ENCODE measurements around the gene DSCAM.

DSCAM gene

DNA sequence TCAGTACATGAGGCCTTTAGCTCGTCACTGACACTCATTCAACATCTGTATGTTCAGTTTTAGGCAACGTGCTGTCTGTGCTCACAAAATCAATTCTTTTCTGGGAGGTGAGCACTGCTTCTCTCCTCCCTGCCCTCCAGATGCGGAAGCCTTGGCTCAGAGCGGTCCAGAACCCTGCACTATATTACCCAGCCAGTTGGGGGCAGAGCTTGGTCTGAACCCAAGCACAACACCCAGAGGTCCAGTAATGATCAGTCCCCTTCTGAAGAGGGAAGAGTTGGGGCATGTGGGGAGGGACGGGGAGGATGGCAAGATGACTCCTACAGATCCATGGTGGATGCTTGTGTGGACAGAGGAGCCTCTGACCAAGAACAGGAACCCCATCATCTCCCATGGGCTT, 5.6 kb upstream of the DSCAM start:
- TF ChIP-seq NFIC (IDR thresholded peaks at IDR 0.05) (no peak), FOXM1 (IDR thresholded peaks at IDR 0.05; ENCODE audit: borderline replicate concordance, low read depth) (no peak), CREB1 (IDR thresholded peaks at IDR 0.05; ENCODE audit: low read depth) (no peak), RAD21 (IDR thresholded peaks at IDR 0.05; ENCODE audit: low read depth) (no peak), YY1 (IDR thresholded peaks at IDR 0.05; ENCODE audit: low read depth) (no peak), EGR1 (IDR thresholded peaks at IDR 0.05) (no peak), CEBPB (IDR thresholded peaks at IDR 0.05) (no peak), EP300 (IDR thresholded peaks at IDR 0.05; ENCODE audit: borderline replicate concordance) (no peak), ZBTB7A (IDR thresholded peaks at IDR 0.05; ENCODE audit: low read depth) (no peak), TEAD4 (IDR thresholded peaks at IDR 0.05) (no peak), TCF12 (IDR thresholded peaks at IDR 0.05; ENCODE audit: low read depth) (no peak)
- TF ChIP-seq, protein P1, sequence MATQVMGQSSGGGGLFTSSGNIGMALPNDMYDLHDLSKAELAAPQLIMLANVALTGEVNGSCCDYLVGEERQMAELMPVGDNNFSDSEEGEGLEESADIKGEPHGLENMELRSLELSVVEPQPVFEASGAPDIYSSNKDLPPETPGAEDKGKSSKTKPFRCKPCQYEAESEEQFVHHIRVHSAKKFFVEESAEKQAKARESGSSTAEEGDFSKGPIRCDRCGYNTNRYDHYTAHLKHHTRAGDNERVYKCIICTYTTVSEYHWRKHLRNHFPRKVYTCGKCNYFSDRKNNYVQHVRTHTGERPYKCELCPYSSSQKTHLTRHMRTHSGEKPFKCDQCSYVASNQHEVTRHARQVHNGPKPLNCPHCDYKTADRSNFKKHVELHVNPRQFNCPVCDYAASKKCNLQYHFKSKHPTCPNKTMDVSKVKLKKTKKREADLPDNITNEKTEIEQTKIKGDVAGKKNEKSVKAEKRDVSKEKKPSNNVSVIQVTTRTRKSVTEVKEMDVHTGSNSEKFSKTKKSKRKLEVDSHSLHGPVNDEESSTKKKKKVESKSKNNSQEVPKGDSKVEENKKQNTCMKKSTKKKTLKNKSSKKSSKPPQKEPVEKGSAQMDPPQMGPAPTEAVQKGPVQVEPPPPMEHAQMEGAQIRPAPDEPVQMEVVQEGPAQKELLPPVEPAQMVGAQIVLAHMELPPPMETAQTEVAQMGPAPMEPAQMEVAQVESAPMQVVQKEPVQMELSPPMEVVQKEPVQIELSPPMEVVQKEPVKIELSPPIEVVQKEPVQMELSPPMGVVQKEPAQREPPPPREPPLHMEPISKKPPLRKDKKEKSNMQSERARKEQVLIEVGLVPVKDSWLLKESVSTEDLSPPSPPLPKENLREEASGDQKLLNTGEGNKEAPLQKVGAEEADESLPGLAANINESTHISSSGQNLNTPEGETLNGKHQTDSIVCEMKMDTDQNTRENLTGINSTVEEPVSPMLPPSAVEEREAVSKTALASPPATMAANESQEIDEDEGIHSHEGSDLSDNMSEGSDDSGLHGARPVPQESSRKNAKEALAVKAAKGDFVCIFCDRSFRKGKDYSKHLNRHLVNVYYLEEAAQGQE (IDR thresholded peaks at IDR 0.05; ENCODE audit: low read depth) = no peak
- TF ChIP-seq, protein P2, sequence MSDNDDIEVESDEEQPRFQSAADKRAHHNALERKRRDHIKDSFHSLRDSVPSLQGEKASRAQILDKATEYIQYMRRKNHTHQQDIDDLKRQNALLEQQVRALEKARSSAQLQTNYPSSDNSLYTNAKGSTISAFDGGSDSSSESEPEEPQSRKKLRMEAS (IDR thresholded peaks at IDR 0.05) = no peak
- TF ChIP-seq, protein P3, sequence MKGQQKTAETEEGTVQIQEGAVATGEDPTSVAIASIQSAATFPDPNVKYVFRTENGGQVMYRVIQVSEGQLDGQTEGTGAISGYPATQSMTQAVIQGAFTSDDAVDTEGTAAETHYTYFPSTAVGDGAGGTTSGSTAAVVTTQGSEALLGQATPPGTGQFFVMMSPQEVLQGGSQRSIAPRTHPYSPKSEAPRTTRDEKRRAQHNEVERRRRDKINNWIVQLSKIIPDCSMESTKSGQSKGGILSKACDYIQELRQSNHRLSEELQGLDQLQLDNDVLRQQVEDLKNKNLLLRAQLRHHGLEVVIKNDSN (IDR thresholded peaks at IDR 0.05) = no peak

DNA sequence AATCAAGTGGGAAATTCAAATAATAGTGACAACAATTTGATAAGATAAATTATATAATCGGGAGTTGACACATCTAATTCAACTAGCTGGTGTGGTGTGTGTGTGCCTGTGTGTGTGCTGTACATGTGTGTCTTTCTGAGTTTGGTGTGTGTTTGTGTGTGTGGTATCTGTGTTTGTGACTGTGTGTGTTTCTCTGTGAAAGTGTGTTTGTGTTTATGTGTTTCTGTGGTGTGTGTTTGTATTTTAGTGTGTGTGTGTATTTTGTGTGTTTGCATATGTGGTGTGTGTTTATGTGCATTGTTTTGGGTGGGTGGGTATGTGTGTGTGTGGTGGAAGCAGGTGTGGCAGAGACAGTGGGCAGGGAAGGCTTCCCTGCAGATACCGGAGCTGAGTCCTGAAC, 4.8 kb upstream of the DSCAM start:
- TF ChIP-seq CREB1 (IDR thresholded peaks at IDR 0.05; ENCODE audit: low read depth) = no peak
- TF ChIP-seq CEBPB (IDR thresholded peaks at IDR 0.05) = no peak
- TF ChIP-seq YY1 (IDR thresholded peaks at IDR 0.05; ENCODE audit: low read depth) = no peak
- TF ChIP-seq RAD21 (IDR thresholded peaks at IDR 0.05; ENCODE audit: low read depth) = no peak
- TF ChIP-seq TEAD4 (IDR thresholded peaks at IDR 0.05) = no peak
- TF ChIP-seq, protein P2 (IDR thresholded peaks at IDR 0.05) = no peak
- TF ChIP-seq, protein P3 (IDR thresholded peaks at IDR 0.05) = no peak
- no peak for TF ChIP-seq EP300 (IDR thresholded peaks at IDR 0.05; ENCODE audit: borderline replicate concordance)
- TF ChIP-seq EGR1 (IDR thresholded peaks at IDR 0.05) = no peak

DNA sequence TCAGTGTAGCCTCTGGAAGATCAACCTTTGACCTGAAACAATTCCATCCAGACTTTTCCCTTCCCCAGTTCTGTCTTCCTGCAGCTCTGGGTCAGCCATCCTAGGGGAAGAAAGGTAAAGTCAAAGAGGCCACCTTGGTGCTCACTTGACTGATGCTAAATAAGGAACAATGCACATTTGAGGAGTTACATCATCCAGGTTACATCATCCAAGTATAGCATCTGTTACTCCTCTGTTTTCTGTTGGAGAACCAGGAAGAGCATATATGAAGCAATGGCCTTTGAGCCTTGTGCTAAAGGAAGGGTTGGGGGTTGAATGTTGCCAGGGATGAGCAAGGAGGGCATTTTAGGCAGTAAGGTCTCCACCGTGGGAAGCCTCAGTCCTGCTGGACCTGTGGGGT, 3.1 kb upstream of the DSCAM start:
- TF ChIP-seq NFIC (IDR thresholded peaks at IDR 0.05) (no peak), ZBTB7A (IDR thresholded peaks at IDR 0.05; ENCODE audit: low read depth) (no peak), EP300 (IDR thresholded peaks at IDR 0.05; ENCODE audit: borderline replicate concordance) (no peak), CREB1 (IDR thresholded peaks at IDR 0.05; ENCODE audit: low read depth) (no peak), CEBPB (IDR thresholded peaks at IDR 0.05) (no peak), EGR1 (IDR thresholded peaks at IDR 0.05) (no peak), FOXM1 (IDR thresholded peaks at IDR 0.05; ENCODE audit: borderline replicate concordance, low read depth) (no peak)
- TF ChIP-seq, protein P2 (IDR thresholded peaks at IDR 0.05) = no peak
- TF ChIP-seq, protein P1 (IDR thresholded peaks at IDR 0.05; ENCODE audit: low read depth) = no peak

DNA sequence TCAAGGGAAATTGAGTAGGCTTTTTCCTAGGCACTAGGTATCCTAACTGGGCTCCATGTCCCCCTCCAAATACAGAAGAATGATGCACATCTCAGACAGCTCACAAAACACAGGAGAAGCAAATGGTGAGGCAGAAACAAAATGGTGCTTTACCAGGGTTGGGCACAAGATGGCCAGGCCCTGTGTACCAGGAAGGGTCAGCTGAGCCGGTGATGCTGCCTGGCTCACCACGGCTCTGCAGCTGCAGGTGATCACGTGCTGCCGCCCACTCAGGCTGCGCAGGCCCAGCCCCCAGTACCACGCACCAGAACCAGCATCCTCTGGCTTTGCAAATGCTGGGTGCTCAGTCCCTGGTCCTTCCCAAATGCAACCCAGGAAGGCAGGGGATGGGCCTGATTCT, 993 bp upstream of the DSCAM start:
- no peak for TF ChIP-seq YY1 (IDR thresholded peaks at IDR 0.05; ENCODE audit: low read depth)
- TF ChIP-seq, protein P1 (IDR thresholded peaks at IDR 0.05; ENCODE audit: low read depth) = no peak
- no peak for TF ChIP-seq EGR1 (IDR thresholded peaks at IDR 0.05)
- TF ChIP-seq RAD21 (IDR thresholded peaks at IDR 0.05; ENCODE audit: low read depth) = no peak
- no peak for TF ChIP-seq CEBPB (IDR thresholded peaks at IDR 0.05)
- TF ChIP-seq, protein P3 (IDR thresholded peaks at IDR 0.05) = no peak
- TF ChIP-seq FOXM1 (IDR thresholded peaks at IDR 0.05; ENCODE audit: borderline replicate concordance, low read depth) = no peak
- no peak for TF ChIP-seq TCF12 (IDR thresholded peaks at IDR 0.05; ENCODE audit: low read depth)

Data from Ishikawa (cell line).